ENCODE data around the gene GRK7.

DNA sequence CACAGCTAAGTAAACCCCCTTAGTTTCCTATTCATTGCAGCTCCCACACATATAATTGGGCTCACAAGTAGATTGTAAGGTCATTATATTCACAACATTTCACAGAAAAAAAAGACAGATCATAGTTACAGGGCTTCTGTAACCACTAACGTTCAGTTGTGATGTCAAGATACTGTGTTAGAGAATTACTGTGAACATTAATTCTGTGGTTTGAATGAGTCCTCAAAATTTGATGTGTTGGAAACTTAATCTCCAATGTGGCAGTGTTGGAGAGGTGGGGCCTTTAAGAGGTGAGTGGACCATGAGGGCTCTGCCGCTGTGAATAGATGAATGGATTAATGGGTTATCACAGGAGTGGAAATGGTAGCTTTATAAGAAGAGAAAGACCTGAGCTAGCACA lies 21.3 kb downstream of the GRK7 start:
- TF ChIP-seq, protein P1, sequence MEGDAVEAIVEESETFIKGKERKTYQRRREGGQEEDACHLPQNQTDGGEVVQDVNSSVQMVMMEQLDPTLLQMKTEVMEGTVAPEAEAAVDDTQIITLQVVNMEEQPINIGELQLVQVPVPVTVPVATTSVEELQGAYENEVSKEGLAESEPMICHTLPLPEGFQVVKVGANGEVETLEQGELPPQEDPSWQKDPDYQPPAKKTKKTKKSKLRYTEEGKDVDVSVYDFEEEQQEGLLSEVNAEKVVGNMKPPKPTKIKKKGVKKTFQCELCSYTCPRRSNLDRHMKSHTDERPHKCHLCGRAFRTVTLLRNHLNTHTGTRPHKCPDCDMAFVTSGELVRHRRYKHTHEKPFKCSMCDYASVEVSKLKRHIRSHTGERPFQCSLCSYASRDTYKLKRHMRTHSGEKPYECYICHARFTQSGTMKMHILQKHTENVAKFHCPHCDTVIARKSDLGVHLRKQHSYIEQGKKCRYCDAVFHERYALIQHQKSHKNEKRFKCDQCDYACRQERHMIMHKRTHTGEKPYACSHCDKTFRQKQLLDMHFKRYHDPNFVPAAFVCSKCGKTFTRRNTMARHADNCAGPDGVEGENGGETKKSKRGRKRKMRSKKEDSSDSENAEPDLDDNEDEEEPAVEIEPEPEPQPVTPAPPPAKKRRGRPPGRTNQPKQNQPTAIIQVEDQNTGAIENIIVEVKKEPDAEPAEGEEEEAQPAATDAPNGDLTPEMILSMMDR (IDR thresholded peaks at IDR 0.05) = no peak
- TF ChIP-seq POLR2A (IDR thresholded peaks at IDR 0.05) = no peak
- no peak for TF ChIP-seq POLR2AphosphoS5 (IDR thresholded peaks at IDR 0.05)
- TF ChIP-seq EP300 (IDR thresholded peaks at IDR 0.05) = no peak
